Neural cell (in vitro differentiated cells): ENCODE measurements around the gene CCNI. TPM values are rescaled to one million over a fixed set of nuclear protein-coding genes. Genes with fewer than 3 reads are reported as not detected.
"Not testable (repeated sequence)": the region's sequence is repeated elsewhere in the genome, so short reads cannot be mapped to it uniquely, and the experiment has no call there.

ENCODE experiments used
- H2AFZ ChIP-seq: fragments of 200-600, 300-800 bp; sonication (generic), shearing (Covaris generic); 2 replicates; pipeline ENCODE4 v1.6.0; 2014; ENCODE audit warnings: low read depth, mild to moderate bottlenecking, antibody characterized with exemption, low read length, moderate library complexity
- H3F3A ChIP-seq: fragments of 200-600 bp; shearing (Covaris generic); 2 replicates; pipeline ENCODE4 v1.6.1; 2016; ENCODE audit warnings: mild to moderate bottlenecking, moderate library complexity, mixed read lengths, antibody characterized with exemption, low read length; ENCODE audit not compliant: insufficient read depth, poor library complexity, severe bottlenecking
- H3K27ac ChIP-seq: fragments of 200-600, 300-800 bp; sonication (generic), shearing (Covaris generic); 2 replicates; pipeline ENCODE4 v1.5.1; 2014; ENCODE audit warnings: mild to moderate bottlenecking, low read length, moderate library complexity
- H3K27me3 ChIP-seq: fragments of 300-800, 200-600 bp; sonication (generic), shearing (Covaris generic); 2 replicates; pipeline ENCODE4 v1.6.0; 2014; ENCODE audit warnings: mild to moderate bottlenecking, low read depth, low read length, moderate library complexity; ENCODE audit not compliant: insufficient read depth
- H3K36me3 ChIP-seq: fragments of 300-800, 200-600 bp; sonication (generic), shearing (Covaris generic); 2 replicates; pipeline ENCODE4 v1.5.1; 2014; ENCODE audit warnings: mild to moderate bottlenecking, antibody characterized with exemption, low read length, moderate library complexity; ENCODE audit not compliant: insufficient read depth
- H3K4me2 ChIP-seq: fragments of 300-800, 200-600 bp; sonication (generic), shearing (Covaris generic); 2 replicates; pipeline ENCODE4 v1.6.0; 2014; ENCODE audit warnings: mild to moderate bottlenecking, low read length
- H3K4me3 ChIP-seq: fragments of 300-800, 200-600 bp; sonication (generic), shearing (Covaris generic); 2 replicates; pipeline ENCODE4 v1.5.1; 2014; ENCODE audit warnings: mild to moderate bottlenecking, low read length, moderate library complexity
- H3K79me2 ChIP-seq: fragments of 200-600 bp; shearing (Covaris generic); replicated peaks from 2 replicates; pipeline ENCODE4 v1.6.0; 2014; ENCODE audit warnings: mild to moderate bottlenecking, low read length, moderate library complexity; ENCODE audit not compliant: insufficient read depth
- H3K9ac ChIP-seq: fragments of 300-800, 200-600 bp; sonication (generic), shearing (Covaris generic); 2 replicates; pipeline ENCODE4 v1.6.1; 2016; ENCODE audit warnings: mild to moderate bottlenecking, low read length, mixed read lengths
- H3K9me2 ChIP-seq: fragments of 200-600 bp; shearing (Covaris generic); 2 replicates; pipeline ENCODE4 v1.6.1; 2016; ENCODE audit warnings: mild to moderate bottlenecking, low read length, mixed read lengths; ENCODE audit not compliant: insufficient read depth
- H3K9me3 ChIP-seq: fragments of 200-600, 300-800 bp; sonication (generic), shearing (Covaris generic); 2 replicates; pipeline ENCODE4 v1.6.1; 2016; ENCODE audit warnings: mild to moderate bottlenecking, mixed run types, low read length, moderate library complexity, mixed read lengths
- H4K20me1 ChIP-seq: fragments of 200-600 bp; shearing (Covaris generic); 2 replicates; pipeline ENCODE4 v1.6.1; 2016; ENCODE audit warnings: mild to moderate bottlenecking, mixed run types; ENCODE audit not compliant: insufficient read depth
- CTCF ChIP-seq: fragments of 450-650 bp; IDR thresholded peaks from 2 replicates; pipeline ENCODE4 v1.5.1; 2014; ENCODE audit warnings: antibody characterized with exemption, mild to moderate bottlenecking, moderate library complexity; ENCODE audit not compliant: poor library complexity, severe bottlenecking
- EP300 ChIP-seq: fragments of 450-650 bp; conservative IDR thresholded peaks from 2 replicates; pipeline ENCODE4 v1.6.1; 2014; ENCODE audit warnings: antibody characterized with exemption, mild to moderate bottlenecking, moderate library complexity; ENCODE audit not compliant: poor library complexity, severe bottlenecking
- EZH2 ChIP-seq: fragments of 200-600, 300-800 bp; shearing (Covaris generic), sonication (generic); IDR thresholded peaks from 2 replicates; pipeline ENCODE4 v1.6.1; 2014; ENCODE audit warnings: antibody characterized with exemption, low read length, borderline replicate concordance, mild to moderate bottlenecking; ENCODE audit not compliant: insufficient read depth, poor library complexity, severe bottlenecking
- MXI1 ChIP-seq: fragments of 450-650 bp; conservative IDR thresholded peaks from 2 replicates; pipeline ENCODE4 v1.6.1; 2014; ENCODE audit warnings: antibody characterized with exemption, mild to moderate bottlenecking; ENCODE audit not compliant: poor library complexity, severe bottlenecking
- POLR2AphosphoS5 ChIP-seq: IDR thresholded peaks from 2 replicates; pipeline ENCODE4 v1.6.1; 2012
- RAD21 ChIP-seq: fragments of 450-650 bp; conservative IDR thresholded peaks from 2 replicates; pipeline ENCODE4 v1.6.1; 2014; ENCODE audit warnings: antibody characterized with exemption, mild to moderate bottlenecking, moderate library complexity
- REST ChIP-seq: IDR thresholded peaks from 2 replicates; pipeline ENCODE4 v1.6.1; 2012; ENCODE audit warnings: borderline replicate concordance
- SMC3 ChIP-seq: fragments of 450-650 bp; conservative IDR thresholded peaks from 2 replicates; pipeline ENCODE4 v1.6.1; 2014; ENCODE audit warnings: antibody characterized with exemption, mild to moderate bottlenecking, moderate library complexity; ENCODE audit not compliant: poor library complexity
- TAF1 ChIP-seq: IDR thresholded peaks from 2 replicates; pipeline ENCODE4 v1.6.1; 2012; ENCODE audit warnings: low read depth
- polyA plus RNA-seq: library from polyadenylated mRNA; depleted of rRNA; stranded (reverse); fragments of >200 nt; gene quantifications from 2 replicates; pipeline ENCODE4 v1.2.3, GENCODE V29; 2014

Gene CCNI
- polyA plus RNA-seq, 1 donor from 2014 or later: 129 TPM

- TF ChIP-seq TAF1: no peak
- TF ChIP-seq EP300: no peak
- no peak for TF ChIP-seq REST
- TF ChIP-seq SMC3: no peak
- TF ChIP-seq CTCF: no peak
- no peak for TF ChIP-seq RAD21
- no peak for TF ChIP-seq EZH2
- no peak for TF ChIP-seq MXI1
- TF ChIP-seq POLR2AphosphoS5: no peak
- Histone ChIP-seq H3K4me3 (no peak overlapping the region), H3K9ac (no peak overlapping the region), H3K9me3 (no peaks in the 10 kb centered on the region), H3K4me2 (no peak overlapping the region), H3K27me3 (no peaks in the 10 kb centered on the region), H3F3A (no peaks in the 10 kb centered on the region), H4K20me1 (no peaks in the 10 kb centered on the region), H3K9me2 (no peaks in the 10 kb centered on the region), H3K27ac (no peak overlapping the region), H3K79me2 (no peaks in the 10 kb centered on the region), H2AFZ (no peak overlapping the region), H3K36me3 (peaks cover 27% of the 10 kb centered on the region)
Observed at GRCh38 chr4:77035153-77035552, 40.6 kb downstream of the CCNI start.

- no peak overlapping the region for H2AFZ ChIP-seq
- H3K27me3 ChIP-seq: no peaks in the 10 kb centered on the region
- peaks cover 27% of the 10 kb centered on the region for H3K36me3 ChIP-seq
- no peak overlapping the region for H3K4me2 ChIP-seq
- H4K20me1 ChIP-seq: no peaks in the 10 kb centered on the region
- no peak overlapping the region for H3K9ac ChIP-seq
- no peak overlapping the region for H3K4me3 ChIP-seq
- H3F3A ChIP-seq: no peaks in the 10 kb centered on the region
- no peaks in the 10 kb centered on the region for H3K79me2 ChIP-seq
- H3K9me3 ChIP-seq: no peaks in the 10 kb centered on the region
- H3K27ac ChIP-seq: no peak overlapping the region
- TF ChIP-seq MXI1: no peak
- no peaks in the 10 kb centered on the region for H3K9me2 ChIP-seq
Observed at GRCh38 chr4:77031544-77031943, 44.2 kb downstream of the CCNI start.

- H4K20me1 ChIP-seq, H2AFZ ChIP-seq, H3K79me2 ChIP-seq, H3K9me3 ChIP-seq, H3K4me2 ChIP-seq, H3K27ac ChIP-seq, H3K9ac ChIP-seq, H3K4me3 ChIP-seq, H3K9me2 ChIP-seq, H3F3A ChIP-seq, H3K27me3 ChIP-seq: not testable (repeated sequence)
- H3K36me3 ChIP-seq: peaks cover 33% of the 10 kb centered on the region
Observed at GRCh38 chr4:77029757-77030156, 46.0 kb downstream of the CCNI start.
